ENCODE results near the gene RBM4B. TPM values are rescaled to one million over a fixed set of nuclear protein-coding genes. Genes with fewer than 3 reads are reported as not detected.

Gene RBM4B
- total and polyA plus RNA-seq, 2 of the 4 experiments (the other 2 are of a cell fraction): 23.1 to 26.7 TPM

DNA sequence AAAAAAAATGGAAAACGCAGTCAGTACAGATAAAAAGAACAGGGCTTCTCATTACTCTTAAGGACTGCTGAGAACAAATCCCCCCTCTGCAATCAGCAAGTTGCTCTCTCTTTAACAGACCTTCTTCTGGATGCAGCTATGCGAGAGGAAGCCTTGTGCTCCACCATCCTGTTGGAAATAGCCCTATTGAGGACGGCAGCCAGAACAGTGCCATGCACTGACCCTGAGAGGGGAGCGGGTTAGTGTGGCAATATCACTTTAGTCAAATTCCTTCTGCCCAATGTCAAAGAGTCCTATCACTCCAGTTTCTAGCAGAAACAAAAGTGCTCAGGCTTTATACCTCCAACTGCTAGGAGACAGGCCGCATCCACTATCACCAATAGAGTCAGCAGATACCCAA lies 6.9 kb downstream of the RBM4B start:
- Histone ChIP-seq H3K23ac (ENCODE audit: low read depth, low read length) (no peak overlapping the region), H3K18ac (ENCODE audit: low read depth, low read length) (no peak overlapping the region), H2AK9ac (replicated peaks; ENCODE audit: low read depth, low read length, poor library complexity) (no peak overlapping the region), H4K5ac (ENCODE audit: low read depth, low read length) (0 out of 2 replicates have a peak overlapping the region, but pooled peaks have one; percentile 42), H3K79me1 (ENCODE audit: low read depth in 1 of 2, low read length in 2 of 2) (peaks cover 31 to 62% of the 10 kb centered on the region in 2 experiments), H3K14ac (replicated peaks; ENCODE audit: low read depth, low read length) (no peak overlapping the region), H3K36me3 (ENCODE audit: control insufficient read depth, insufficient read depth, low read length) (peaks cover 19% of the 10 kb centered on the region), H2BK15ac (ENCODE audit: low read depth, low read length) (no peak overlapping the region), H3K27ac (ENCODE audit: insufficient read depth, low read length) (no peak overlapping the region), H4K20me1 (ENCODE audit: insufficient read depth, low read length) (peaks cover 23% of the 10 kb centered on the region; the same call in 1 of the 2 replicates), H3K9me1 (ENCODE audit: insufficient read depth, low read length) (peaks cover 6% of the 10 kb centered on the region; the same call in 1 of the 2 replicates), H3K56ac (ENCODE audit: extremely low read depth, insufficient read depth, low read length) (no peak overlapping the region), H4K91ac (ENCODE audit: insufficient read depth, low read depth, low read length) (no peak overlapping the region), H2BK20ac (ENCODE audit: low read depth, low read length) (no peak overlapping the region), H2BK5ac (ENCODE audit: low read depth, low read length, poor library complexity, severe bottlenecking) (no peak overlapping the region), H2BK120ac (ENCODE audit: low read depth, low read length) (no peak overlapping the region), H3K4me3 (ENCODE audit: insufficient read depth, low read depth, low read length) (no peak overlapping the region), H3K9ac (ENCODE audit: low read depth, low read length) (no peak overlapping the region), H3K4me2 (ENCODE audit: low read depth, low read length) (no peak overlapping the region), H3K4ac (ENCODE audit: low read depth, low read length) (no peak overlapping the region), H4K8ac (ENCODE audit: low read depth in 2 of 2, low read length in 2 of 2) (no peak overlapping the region), H2AK5ac (ENCODE audit: low read depth, low read length) (no peak overlapping the region), H2AFZ (replicated peaks; ENCODE audit: low read length, poor library complexity) (no peak overlapping the region), H3K9me3 (ENCODE audit: control insufficient read depth, insufficient read depth, low read length) (no peaks in the 10 kb centered on the region), H3K4me1 (ENCODE audit: control insufficient read depth, insufficient read depth, low read length) (no peaks in the 10 kb centered on the region), H3K27me3 (ENCODE audit: control insufficient read depth, insufficient read depth, low read length) (no peaks in the 10 kb centered on the region)
- no CpG with 5 or more reads among the region's 5 CpGs for WGBS, 2 experiments (ENCODE audit: extremely low coverage in 2 of 2, insufficient read length in 1 of 2)
- DNase-seq (no peak), ATAC-seq (ENCODE audit: low read depth) (no peak)
- intact Hi-C loops (cut with micrococcal nuclease) (no loop called here), in situ Hi-C loops (cut with MboI; ENCODE audit: low sequenced_read_pairs) (no loop called here), dilution Hi-C loops (cut with HindIII; ENCODE audit: low sequenced_read_pairs, unreplicated experiment) (no loop called here)
- POLR2A ChIA-PET (ENCODE audit: unreplicated experiment): no interaction called here
- TF ChIP-seq, protein P1, sequence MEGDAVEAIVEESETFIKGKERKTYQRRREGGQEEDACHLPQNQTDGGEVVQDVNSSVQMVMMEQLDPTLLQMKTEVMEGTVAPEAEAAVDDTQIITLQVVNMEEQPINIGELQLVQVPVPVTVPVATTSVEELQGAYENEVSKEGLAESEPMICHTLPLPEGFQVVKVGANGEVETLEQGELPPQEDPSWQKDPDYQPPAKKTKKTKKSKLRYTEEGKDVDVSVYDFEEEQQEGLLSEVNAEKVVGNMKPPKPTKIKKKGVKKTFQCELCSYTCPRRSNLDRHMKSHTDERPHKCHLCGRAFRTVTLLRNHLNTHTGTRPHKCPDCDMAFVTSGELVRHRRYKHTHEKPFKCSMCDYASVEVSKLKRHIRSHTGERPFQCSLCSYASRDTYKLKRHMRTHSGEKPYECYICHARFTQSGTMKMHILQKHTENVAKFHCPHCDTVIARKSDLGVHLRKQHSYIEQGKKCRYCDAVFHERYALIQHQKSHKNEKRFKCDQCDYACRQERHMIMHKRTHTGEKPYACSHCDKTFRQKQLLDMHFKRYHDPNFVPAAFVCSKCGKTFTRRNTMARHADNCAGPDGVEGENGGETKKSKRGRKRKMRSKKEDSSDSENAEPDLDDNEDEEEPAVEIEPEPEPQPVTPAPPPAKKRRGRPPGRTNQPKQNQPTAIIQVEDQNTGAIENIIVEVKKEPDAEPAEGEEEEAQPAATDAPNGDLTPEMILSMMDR (conservative IDR thresholded peaks at IDR 0.05; ENCODE audit: low read depth, low read length): no peak
- TF ChIP-seq POLR2A (IDR thresholded peaks at IDR 0.05; ENCODE audit: low read depth, low read length) (no peak), MAFK (IDR thresholded peaks at IDR 0.05; ENCODE audit: low read depth, low read length) (no peak), CHD1 (IDR thresholded peaks at IDR 0.05; ENCODE audit: low read depth, low read length) (no peak), BHLHE40 (IDR thresholded peaks at IDR 0.05; ENCODE audit: low read depth, low read length) (no peak), MAZ (IDR thresholded peaks at IDR 0.05; ENCODE audit: borderline replicate concordance, low read depth, low read length) (no peak), NFE2L2 (IDR thresholded peaks at IDR 0.05; ENCODE audit: low read depth, low read length) (no peak), FOS (IDR thresholded peaks at IDR 0.05; ENCODE audit: low read depth, low read length) (no peak), MXI1 (IDR thresholded peaks at IDR 0.05; ENCODE audit: borderline replicate concordance, low read depth, low read length) (no peak), RCOR1 (IDR thresholded peaks at IDR 0.05; ENCODE audit: insufficient replicate concordance, low read length) (no peak)
- TF ChIP-seq, protein P2, sequence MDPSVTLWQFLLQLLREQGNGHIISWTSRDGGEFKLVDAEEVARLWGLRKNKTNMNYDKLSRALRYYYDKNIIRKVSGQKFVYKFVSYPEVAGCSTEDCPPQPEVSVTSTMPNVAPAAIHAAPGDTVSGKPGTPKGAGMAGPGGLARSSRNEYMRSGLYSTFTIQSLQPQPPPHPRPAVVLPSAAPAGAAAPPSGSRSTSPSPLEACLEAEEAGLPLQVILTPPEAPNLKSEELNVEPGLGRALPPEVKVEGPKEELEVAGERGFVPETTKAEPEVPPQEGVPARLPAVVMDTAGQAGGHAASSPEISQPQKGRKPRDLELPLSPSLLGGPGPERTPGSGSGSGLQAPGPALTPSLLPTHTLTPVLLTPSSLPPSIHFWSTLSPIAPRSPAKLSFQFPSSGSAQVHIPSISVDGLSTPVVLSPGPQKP (IDR thresholded peaks at IDR 0.05; ENCODE audit: borderline replicate concordance, low read depth, low read length): no peak
- TF ChIP-seq, protein P3, sequence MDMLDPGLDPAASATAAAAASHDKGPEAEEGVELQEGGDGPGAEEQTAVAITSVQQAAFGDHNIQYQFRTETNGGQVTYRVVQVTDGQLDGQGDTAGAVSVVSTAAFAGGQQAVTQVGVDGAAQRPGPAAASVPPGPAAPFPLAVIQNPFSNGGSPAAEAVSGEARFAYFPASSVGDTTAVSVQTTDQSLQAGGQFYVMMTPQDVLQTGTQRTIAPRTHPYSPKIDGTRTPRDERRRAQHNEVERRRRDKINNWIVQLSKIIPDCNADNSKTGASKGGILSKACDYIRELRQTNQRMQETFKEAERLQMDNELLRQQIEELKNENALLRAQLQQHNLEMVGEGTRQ (IDR thresholded peaks at IDR 0.05; ENCODE audit: low read depth, low read length): no peak
- CTCF ChIA-PET: interaction anchor here (0.6 to 0.7 kb wide), 2 partner anchors 75 to 170 kb away, joined by 3 to 6 read pairs; no protein-coding TSS in a partner anchor
- BruUV-seq (replicated peaks): no TSS peak
